Suprapubic skin (tissue), 4 donors: ENCODE data around the gene PCNT. TPM values are rescaled to one million over a fixed set of nuclear protein-coding genes. Genes with fewer than 3 reads are reported as not detected.

Experiments
- DNase-seq, 2 donors: peaks; one replicate each; pipeline ENCODE4 v3.0.0-alpha.2; 2019; ENCODE audit warnings: low spot score in 2 of 2
- H3K27ac ChIP-seq: fragments of 200-600 bp; sonication (generic); one replicate; pipeline ENCODE4 v1.5.1; 2019
- H3K27me3 ChIP-seq: fragments of 200-600 bp; sonication (generic); one replicate; pipeline ENCODE4 v1.5.1; 2019
- H3K36me3 ChIP-seq: fragments of 200-600 bp; sonication (generic); one replicate; pipeline ENCODE4 v1.5.1; 2019
- H3K4me1 ChIP-seq: fragments of 200-600 bp; sonication (generic); one replicate; pipeline ENCODE4 v1.5.1; 2019
- H3K4me3 ChIP-seq: fragments of 200-600 bp; sonication (generic); one replicate; pipeline ENCODE4 v1.5.1; 2019; ENCODE audit warnings: mild to moderate bottlenecking
- H3K9me3 ChIP-seq: fragments of 200-600 bp; sonication (generic); one replicate; pipeline ENCODE4 v1.5.1; 2019
- CTCF ChIP-seq, 2 donors: fragments of 200-600 bp in 1 of 2; fragments of 450-650 bp in 1 of 2; sonication (generic) in 1 of 2; IDR thresholded peaks; one replicate each; pipeline ENCODE4 v1.5.1; 2016 to 2019; ENCODE audit warnings: antibody characterized with exemption in 2 of 2, mild to moderate bottlenecking in 1 of 2, moderate library complexity in 1 of 2
- EP300 ChIP-seq: sonication (generic); formaldehyde crosslinking; IDR thresholded peaks from one replicate; pipeline ENCODE4 v1.6.1; 2017; ENCODE audit warnings: antibody characterized with exemption
- POLR2A ChIP-seq, 2 donors: fragments of 450-650 bp; IDR thresholded peaks; one replicate each; pipeline ENCODE4 v1.6.1; 2017; ENCODE audit warnings: antibody characterized with exemption in 2 of 2, mild to moderate bottlenecking in 2 of 2, moderate library complexity in 2 of 2
- POLR2AphosphoS5 ChIP-seq, 3 donors: sonication (generic); formaldehyde crosslinking; IDR thresholded peaks; one replicate each; pipeline ENCODE4 v1.6.1; 2017; ENCODE audit warnings: antibody characterized with exemption in 3 of 3
- WGBS: methylation state at CpG from one replicate; pipeline ENCODE4 v1.1.5; 2018; 5-methylcytosine and 5-hydroxymethylcytosine counted together
- total RNA-seq, 4 donors: library from RNA; depleted of rRNA; stranded (reverse); fragments of >200 nt; gene quantifications; one replicate each; pipeline ENCODE4 v1.1.0, GENCODE V29; 2016

The PCNT gene
- total RNA-seq, 4 donors from 2014 or later = 27.4 to 65.2 (median 47.0) TPM

- Histone ChIP-seq H3K36me3 (peaks cover 14% of the 10 kb centered on the region), H3K27ac (peak within 1 kb of the TSS; percentile 98), H3K27me3 (no peaks in the 10 kb centered on the region), H3K4me1 (peaks cover 47% of the 10 kb centered on the region), H3K4me3 (peak within 1 kb of the TSS; percentile 94), H3K9me3 (no peaks in the 10 kb centered on the region)
- TF ChIP-seq POLR2AphosphoS5 (IDR thresholded peaks at IDR 0.05) = peak in 2 of 3 donors; percentile 79
- no peak for TF ChIP-seq EP300
- TF ChIP-seq CTCF (IDR thresholded peaks at IDR 0.05) = peak; percentile 44 to 51
- TF ChIP-seq POLR2A (IDR thresholded peaks at IDR 0.05) = peak in 1 of 2 donors; percentile 50
- WGBS = under 1% methylated on average over 31 of the region's 105 CpGs
- DNase-seq = peak; percentile 92 to 94
Observed at GRCh38 chr21:46285761-46286647, 38.0 kb upstream of the PCNT start, which contains the start of gene YBEY. YBEY (plus strand) TSS chr21:46286342; CDS start chr21:46286914, 572 bp downstream.

GRCh38 chr21:46286648-46287002 lies 37.3 kb upstream of the PCNT start:
- TF ChIP-seq CTCF (IDR thresholded peaks at IDR 0.05) (no peak), POLR2A (IDR thresholded peaks at IDR 0.05) (no peak), POLR2AphosphoS5 (IDR thresholded peaks at IDR 0.05) (no peak), EP300 (no peak)
- no peaks in the 10 kb centered on the region for H3K27me3 ChIP-seq
- peak overlapping the region; percentile 98 for H3K27ac ChIP-seq
- no peak for DNase-seq
- peaks cover 10% of the 10 kb centered on the region for H3K36me3 ChIP-seq
- peak overlapping the region; percentile 94 for H3K4me3 ChIP-seq
- H3K9me3 ChIP-seq = no peaks in the 10 kb centered on the region
- WGBS = 0% methylated on average over 16 of the region's 16 CpGs
- H3K4me1 ChIP-seq = peaks cover 40% of the 10 kb centered on the region

- peaks cover 31% of the 10 kb centered on the region for H3K4me1 ChIP-seq
Observed at GRCh38 chr21:46287541-46287940, 36.4 kb upstream of the PCNT start.

GRCh38 chr21:46289655-46290179 lies 34.2 kb upstream of the PCNT start:
- Histone ChIP-seq H3K9me3 (no peaks in the 10 kb centered on the region), H3K4me3 (no peak overlapping the region), H3K27ac (no peak overlapping the region), H3K36me3 (peaks cover 8% of the 10 kb centered on the region), H3K4me1 (peaks cover 10% of the 10 kb centered on the region), H3K27me3 (no peaks in the 10 kb centered on the region)
- TF ChIP-seq EP300 (no peak), POLR2A (IDR thresholded peaks at IDR 0.05) (no peak), CTCF (IDR thresholded peaks at IDR 0.05) (no peak), POLR2AphosphoS5 (IDR thresholded peaks at IDR 0.05) (no peak)
- 77% methylated on average over 6 of the region's 6 CpGs for WGBS
- DNase-seq = no peak

More at GRCh38 chr21:46287541-46287940, 36.4 kb upstream of the PCNT start:
- Histone ChIP-seq H3K27me3 (no peaks in the 10 kb centered on the region), H3K9me3 (no peaks in the 10 kb centered on the region), H3K4me3 (no peak overlapping the region), H3K27ac (no peak overlapping the region), H3K36me3 (peaks cover 12% of the 10 kb centered on the region)
- 89% methylated on average over 10 of the region's 10 CpGs for WGBS
- TF ChIP-seq CTCF (IDR thresholded peaks at IDR 0.05) (no peak), EP300 (no peak), POLR2A (IDR thresholded peaks at IDR 0.05) (no peak), POLR2AphosphoS5 (IDR thresholded peaks at IDR 0.05) (no peak)
- DNase-seq = no peak

- H3K4me1 ChIP-seq = peaks cover 15% of the 10 kb centered on the region
- no peak for TF ChIP-seq EP300
- TF ChIP-seq CTCF (IDR thresholded peaks at IDR 0.05) = no peak
- no peak for TF ChIP-seq POLR2AphosphoS5 (IDR thresholded peaks at IDR 0.05)
- no peak for TF ChIP-seq POLR2A (IDR thresholded peaks at IDR 0.05)
- no peak overlapping the region for H3K4me3 ChIP-seq
- no peak for DNase-seq
- peaks cover 8% of the 10 kb centered on the region for H3K36me3 ChIP-seq
- no peaks in the 10 kb centered on the region for H3K9me3 ChIP-seq
- 83% methylated on average over 2 of the region's 2 CpGs for WGBS
- H3K27ac ChIP-seq = no peak overlapping the region
- no peaks in the 10 kb centered on the region for H3K27me3 ChIP-seq
Observed at GRCh38 chr21:46291561-46291960, 32.4 kb upstream of the PCNT start.
